GM21529 (cell line): ENCODE results near the gene CD83.

Source experiments
- ATAC-seq: cut with Tn5 transposase; IDR thresholded peaks from one replicate; pipeline ENCODE4 v1.9.1; 2021; ENCODE audit not compliant: unreplicated experiment

Gene CD83

DNA sequence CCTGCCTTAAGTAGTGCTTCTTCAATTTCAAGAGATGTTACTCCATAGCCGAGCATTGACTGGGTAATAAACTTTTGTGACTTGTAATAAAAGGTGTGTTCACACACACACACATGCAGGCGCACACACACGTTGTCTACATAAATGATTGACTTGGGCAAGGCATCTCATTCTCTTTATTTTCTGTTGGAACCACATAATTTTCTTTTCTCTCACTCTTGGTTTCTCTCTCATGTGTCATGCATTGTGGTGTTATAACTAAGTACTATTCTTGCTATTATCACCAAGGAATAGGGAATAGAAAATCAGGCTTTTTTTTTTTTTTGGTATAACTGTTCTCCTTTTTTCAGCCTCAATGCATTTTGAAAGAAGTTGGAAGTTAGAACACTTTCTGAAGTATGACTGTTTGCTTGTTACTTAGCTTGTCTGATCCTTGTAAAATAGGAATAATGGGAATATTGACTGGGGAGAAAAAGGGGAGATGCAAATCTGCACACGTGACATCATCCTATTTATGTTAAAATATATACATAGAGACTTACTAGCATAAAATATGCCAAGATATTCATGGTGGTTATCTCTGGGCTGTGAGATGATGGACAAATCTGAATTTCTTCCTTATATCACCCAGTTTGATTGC is 26.1 kb upstream of the CD83 start:
- no peak for ATAC-seq

DNA sequence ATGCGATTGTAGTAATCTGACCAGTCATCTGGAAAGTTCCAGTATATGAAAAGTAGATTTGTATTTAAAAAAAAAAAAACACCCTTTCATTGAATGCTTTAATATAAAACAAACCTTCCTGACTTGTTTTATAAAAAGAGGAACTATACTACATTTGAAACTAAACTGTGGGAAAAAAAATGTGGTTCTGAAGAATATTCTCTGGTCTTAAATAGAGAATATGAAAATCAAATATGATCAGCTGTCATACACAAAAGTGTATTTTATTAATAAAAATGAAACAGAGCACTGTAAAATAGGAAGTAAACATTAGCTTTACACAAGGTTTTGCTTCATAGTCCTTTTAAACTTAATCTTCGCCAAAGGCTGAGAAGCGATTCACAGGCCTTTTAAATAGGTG is 25.3 kb upstream of the CD83 start:
- ATAC-seq, result no peak

DNA sequence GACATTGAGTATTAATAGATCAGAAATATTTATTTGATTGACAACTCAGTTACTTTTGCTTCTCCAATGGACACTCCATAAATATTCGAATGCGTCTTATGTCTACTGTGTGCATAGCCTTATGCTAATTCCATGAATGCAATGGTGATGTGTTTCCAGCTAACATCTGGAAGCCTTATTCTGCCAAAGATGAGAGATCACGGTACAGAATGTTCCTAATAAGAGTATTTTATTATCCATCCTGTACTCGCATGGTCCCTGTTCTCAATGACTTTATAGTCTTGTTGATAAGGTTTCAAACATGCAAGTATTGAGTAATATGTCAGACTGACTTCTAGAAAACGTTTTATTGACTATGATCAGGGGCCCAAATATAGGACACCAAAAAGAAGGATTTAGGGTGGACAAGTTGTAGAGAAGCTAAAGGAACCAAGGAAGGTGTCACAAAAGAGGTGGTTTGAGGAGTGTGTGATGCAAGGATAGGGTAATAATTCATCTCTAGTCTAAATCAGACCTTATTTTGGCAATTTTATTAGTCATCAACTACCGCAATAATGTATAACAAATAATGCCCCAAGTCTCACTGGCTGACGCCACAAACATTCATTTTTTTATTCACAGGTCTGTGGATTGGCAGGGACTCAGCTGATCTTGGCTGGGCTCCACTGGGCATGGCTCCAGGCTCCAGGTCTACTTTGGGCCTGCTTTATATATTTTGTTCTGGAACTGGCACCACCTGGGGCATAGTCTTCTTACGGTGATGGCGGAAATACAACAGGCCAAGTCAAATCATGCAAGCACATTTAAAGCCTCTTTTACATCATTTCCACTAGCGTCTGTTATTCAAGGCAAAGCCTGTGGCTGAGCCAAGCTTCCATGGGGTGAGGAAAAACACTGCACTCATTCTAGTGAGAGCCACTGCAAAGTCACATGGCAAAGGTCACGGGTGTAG is 24.5 kb upstream of the CD83 start:
- ATAC-seq, result no peak

DNA sequence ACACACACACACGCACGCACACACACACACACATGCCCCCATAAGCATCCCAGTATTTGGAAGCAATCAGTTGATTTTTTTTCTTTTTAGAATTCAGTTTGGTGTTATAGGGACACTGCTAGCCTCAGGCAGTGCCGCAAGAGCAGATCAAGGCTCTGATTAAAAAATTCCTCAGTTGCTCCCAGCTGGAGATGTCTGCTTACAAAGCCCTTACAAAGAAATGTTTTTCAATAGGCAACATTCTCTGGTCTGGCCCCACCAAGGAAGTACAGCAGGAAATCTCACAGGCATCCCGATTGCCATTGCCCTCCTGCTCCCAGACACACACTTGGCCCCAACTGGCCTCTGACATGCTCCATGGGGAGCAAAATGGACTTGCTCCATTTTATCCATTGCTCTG is 22.9 kb upstream of the CD83 start:
- no peak for ATAC-seq

DNA sequence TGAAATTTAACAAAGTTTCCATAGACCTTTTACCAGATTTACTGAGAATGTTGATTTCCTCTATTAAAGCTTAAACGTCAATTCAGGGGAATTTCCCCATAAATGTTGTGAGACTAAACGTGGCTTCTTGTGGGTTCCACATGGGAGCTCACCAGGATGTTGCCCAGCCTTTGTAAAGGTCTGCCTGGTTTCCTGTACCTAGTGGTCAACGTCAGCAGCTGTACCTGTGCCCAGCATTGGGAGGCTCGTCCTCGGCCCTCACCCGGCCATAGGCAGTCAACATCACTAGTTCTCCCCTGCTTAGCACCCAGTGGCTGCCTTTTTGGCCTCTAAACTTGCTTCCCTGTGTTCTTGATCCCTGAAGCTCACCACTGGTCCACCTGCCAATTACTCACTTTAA is 22.1 kb upstream of the CD83 start:
- ATAC-seq, result no peak

DNA sequence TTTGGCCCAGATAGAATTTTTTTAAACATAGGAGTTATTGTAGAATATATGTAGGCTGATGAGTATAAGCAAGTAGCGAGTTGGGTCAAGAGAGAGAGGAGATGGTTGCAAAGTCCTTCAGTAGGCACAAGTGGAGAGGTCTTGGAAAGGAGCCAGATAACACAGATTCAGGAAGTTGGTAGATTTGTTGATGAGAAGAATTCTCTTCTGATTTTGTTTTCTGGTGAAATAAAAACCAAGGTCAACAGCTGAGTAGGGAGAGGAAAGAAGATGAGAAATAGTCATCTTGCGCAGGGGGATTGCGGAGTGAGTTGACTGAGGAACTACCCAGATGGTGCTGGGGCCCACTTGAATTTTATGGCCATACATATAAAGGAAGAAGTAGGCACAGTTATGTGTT is 17.4 kb upstream of the CD83 start:
- ATAC-seq, result no peak

DNA sequence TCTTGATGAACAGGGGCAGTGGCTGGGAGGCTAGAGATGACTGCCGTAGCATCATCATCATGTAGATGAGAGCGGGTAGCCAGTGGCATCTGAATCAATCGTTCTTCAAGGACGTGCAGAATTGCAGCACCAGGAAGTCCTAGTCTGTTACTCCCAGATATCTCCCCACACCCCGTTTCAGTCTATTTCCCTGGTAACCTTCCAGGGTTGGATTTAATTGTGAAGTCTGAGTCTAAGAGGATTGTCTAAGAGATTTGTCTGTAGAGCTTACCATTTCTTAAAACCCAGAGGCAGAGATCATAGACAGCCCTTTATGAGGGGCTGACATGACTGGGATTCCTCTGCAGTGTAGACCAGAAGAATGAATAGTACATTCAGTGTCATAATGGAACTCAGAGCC is 16.6 kb upstream of the CD83 start:
- no peak for ATAC-seq

DNA sequence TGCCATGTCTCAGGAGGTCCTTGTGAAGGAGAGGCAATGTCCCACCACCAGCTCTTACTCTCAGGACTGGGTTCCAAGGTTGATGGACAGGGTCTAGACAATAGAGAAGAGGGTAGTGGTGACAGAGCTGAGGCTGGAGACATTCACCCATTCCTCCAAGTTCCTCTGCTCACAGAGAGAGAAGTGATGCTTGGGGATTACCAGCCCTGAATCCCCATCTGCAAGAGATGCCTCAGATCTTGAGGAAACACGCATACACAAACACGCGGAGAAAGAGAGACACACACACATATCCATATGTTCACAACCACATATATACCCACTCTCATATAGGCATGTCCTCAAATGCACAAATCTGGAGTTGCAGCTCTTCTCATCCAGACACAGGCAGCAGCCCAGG is 15.2 kb upstream of the CD83 start:
- no peak for ATAC-seq

DNA sequence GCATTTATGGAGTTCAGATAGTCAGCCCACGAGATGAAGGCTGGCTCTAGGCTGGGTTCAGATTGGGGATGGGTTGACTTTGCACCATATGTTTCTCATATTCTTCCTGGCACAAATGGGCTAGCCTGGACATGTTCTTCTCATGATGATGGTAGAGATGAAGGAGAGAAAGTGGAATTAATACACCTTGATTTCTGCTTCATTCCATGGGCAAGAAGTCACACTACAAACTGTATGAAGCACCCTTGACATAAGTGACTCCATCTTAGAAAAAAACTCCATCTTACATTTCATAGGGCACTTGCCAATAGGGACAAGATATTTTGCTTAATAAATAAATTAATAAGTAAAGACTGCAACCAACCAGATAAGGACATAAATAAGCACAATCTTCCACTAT is 12.0 kb upstream of the CD83 start:
- no peak for ATAC-seq

DNA sequence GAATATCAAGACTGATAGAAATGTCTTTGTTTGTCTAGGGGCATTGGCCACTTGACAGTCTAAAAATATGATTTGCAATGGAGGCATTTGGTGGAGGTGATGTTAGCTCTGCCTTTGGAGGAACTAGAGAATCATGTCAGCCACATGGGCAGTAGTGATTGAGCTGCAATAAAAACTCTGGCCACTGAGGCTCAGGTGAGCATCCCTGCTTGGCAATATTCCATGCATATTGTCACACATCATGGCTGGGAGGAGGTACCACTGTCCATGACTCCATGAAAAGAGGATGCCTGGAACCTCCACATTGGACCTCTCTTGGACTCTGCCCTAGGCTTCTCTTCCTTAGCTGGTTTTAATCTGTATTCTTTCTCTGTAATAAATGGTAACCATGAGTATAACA is 10.6 kb upstream of the CD83 start:
- no peak for ATAC-seq

DNA sequence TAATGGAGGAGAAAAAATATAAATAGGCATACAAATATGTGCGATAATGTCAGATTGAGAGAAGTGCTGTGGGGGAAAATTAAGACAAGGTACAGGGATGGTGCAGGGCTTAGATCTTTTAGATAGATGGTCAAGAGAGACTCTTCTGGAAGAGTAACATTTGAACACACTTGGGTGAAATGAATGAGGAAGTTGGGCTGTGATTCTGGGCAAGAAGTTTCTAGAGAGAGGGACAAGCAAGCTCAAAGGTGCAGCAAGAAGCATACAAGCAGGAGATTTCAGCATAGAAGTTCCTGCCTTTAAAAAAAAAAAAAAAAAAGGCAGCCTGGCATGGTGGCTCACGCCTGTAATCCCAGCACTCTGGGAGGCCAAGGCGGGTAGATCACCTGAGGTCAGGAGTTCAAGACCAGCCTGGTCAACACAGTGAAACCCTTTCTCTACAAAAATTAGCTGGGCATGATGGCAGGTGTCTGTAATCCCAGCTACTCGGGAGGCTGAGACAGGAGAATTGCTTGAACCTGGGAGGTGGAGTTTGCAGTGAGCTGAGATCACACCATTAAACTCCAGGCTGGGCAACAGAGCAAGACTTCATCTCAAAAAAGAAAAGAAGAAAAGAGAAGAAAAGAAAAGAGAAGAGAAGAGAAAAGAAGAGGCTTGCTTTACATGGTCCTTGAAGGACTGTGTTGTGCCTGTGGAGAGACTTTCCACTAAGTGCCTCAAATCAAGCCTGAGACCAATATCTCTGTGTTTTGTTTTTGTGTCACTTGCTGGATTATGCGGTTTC is 9.7 kb upstream of the CD83 start:
- no peak for ATAC-seq

DNA sequence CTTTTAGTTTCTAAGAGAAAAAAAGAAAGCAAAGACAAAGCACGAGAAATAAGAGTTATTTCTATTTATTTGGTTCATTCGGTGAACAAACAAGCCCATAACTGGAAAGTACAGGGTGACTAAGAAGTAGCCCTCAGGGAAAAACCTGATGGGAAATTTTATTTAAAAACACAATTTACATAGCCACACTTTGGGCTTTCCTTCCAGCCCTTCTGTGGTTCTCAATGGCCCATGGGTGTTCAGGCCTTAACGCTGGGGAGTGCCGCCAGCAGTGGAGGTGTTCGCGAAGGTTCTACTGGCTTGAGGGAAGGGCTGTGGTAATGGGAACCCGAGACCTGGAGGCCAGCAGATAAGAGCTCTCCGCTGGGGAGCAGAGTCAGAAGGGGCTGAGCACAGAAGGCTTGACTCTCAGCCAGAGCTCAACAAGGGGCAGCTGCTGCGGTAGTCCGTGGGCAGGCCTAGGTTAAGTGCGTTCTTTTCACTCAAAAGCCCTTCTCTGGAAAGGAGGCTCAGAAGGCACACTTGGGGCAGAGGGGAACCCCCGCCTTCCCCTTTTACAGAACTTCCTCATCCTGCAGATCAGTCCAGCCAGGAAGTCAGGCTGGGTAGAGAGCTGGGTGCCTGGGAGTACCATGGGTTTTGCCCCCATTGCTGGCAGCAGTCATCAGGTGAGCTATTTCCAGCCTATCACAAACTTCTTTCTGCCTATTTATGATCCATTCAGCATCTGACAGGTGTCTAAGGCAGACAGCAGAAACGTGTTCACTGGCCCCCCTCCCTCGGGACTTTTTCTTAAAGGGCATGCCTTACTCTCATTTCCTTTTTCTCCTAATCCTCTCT is 8.8 kb upstream of the CD83 start:
- peak; percentile 70 for ATAC-seq

DNA sequence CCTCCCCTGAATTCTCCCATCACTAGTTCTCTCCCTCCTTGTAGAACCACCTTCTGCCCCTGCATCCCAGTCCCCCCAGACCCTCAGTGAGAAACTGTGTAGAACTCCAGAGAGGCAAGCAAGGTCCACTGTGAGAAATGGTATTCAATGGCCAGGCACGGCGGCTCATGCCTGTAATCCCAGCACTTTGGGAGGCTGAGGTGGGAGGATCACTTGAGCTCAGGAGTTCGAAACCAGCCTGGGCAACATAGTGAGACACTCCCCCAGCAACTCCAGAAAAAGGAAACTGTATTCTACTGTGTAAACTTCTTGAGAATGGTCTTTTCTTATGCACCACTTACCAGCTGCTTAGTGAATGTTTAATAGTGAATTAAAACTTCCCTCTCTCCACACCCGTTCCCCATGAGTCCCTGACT is 8.2 kb upstream of the CD83 start:
- peak; percentile 7 for ATAC-seq

DNA sequence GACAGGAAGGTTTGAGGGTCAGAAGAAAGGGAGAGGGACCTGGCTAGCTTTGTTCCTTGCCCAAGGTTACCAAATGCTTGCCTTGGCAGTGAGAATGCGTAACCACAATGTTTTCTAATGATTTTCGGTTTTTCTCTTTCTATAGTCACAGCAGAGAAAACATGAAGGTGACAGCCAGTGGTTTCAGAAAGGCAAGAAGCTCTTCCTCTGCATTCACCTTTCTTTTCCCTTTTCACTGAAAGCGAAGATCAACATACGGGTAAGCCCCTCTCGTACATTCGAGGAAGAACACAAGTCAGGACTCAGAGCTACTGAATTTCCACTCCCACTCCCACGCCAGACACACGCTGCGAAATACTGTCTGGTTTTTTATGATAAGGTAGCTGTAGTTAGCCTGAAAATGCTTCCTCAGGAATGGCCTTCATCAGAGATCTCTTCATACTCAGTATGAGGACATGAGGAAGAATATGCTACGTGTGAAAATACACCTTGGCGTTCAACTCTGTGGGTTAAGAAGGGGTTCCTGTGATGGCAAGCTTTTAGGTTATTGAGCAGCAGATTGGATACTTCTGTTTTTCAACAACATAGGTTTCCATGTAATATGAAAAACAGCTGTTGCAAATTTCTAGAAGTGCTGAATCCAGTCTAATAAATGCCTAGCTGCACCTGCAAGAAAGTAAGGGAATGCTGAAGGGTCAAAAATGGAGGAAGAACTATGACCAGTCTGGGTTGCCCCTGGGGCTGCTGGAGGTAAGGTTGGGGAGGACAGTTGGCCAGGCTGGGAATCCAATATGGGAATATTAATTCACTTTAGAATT is 7.4 kb upstream of the CD83 start:
- peak; percentile 43 for ATAC-seq

DNA sequence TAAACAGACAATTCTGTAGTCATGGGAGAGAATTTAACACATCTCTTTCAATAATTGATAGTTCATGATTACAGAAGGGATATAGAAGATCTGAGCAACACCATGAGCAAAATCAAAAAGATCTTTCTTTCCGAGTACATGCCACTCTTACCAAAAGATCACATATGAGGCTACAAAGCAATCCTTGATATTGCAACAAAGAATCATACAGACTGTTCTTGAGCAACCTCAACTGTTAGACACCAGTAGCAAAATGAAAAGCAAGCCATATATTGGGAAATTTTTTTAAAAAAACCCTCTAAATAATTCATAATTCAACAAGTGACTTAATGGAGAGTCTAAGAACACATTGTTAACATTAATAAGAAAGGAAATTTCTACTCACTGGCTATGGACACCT is 3.6 kb upstream of the CD83 start:
- ATAC-seq, result no peak

DNA sequence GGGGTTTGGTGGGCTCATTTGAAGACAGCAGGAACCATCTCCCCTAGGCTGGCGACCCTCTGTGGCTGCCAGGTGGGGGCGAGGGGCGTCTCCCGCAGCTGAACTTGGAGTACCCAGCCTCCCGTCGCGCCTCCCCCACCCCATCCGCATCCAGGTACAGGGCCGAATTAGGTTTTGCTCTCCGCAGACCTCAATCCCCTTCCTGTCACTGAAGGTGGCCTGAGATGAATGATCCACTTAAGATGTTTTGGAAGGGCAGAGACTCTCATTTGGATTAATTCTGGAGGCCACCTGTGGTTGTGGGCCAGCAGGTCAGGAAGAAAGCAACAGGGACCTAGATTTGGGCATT is 493 bp downstream of the CD83 start:
- ATAC-seq, result peak; percentile 17

DNA sequence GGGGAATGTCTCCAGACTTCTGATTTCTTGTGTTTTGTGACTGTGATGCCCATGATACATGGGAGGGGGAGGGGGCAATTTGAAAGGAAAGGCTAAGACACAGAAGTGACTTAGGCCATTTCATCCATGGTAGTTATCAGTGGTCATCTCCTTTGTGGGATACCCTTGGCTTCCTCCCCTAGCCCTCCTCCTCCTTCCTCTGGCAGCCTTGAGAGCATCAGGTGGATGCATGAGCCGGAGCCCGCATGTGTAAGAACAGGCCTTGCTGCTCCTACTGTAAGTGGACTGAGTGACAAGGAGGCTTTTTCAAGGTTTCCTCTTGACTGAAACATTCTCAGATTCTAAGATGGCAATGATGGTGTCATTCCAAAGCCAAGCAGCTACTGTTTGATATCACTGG is 874 bp downstream of the CD83 start:
- no peak for ATAC-seq

DNA sequence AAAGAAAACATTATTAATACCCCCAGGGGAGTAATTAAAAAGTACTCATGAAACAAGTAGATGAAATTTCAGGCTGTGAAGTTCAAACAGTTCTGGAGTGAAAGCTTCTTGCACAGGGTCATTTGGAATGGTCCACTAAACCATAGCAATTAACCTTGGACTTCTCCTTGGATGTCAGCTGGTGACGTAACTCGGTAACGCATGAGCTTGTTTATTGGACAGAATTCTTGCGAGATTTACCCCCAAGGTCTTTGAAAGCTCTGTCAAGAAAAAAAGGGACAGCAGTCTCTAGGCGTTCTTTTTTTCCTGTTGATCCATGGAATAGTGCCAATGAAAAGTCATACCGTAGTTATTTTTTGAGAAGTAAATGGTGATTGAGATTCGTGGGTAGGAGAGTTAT is 2.2 kb downstream of the CD83 start:
- ATAC-seq, result no peak

DNA sequence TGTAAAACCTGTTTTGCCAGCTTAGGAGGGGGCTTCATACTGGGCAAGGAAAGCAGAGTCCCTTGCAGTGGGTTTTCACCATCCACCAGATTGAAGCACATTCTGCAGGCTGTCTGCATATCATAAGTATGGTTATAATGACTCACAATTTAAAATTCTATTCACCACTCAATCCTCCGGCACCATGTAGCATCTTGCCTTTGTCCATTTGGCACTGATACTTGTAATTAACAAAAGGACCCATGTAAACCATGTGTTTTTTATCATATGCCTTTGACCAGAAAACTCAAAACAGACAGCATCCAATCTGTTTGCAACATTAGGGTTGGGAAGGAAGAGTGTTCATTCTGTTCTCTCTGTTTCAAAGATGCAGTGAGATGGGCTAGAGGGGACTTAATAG is 3.0 kb downstream of the CD83 start:
- no peak for ATAC-seq

DNA sequence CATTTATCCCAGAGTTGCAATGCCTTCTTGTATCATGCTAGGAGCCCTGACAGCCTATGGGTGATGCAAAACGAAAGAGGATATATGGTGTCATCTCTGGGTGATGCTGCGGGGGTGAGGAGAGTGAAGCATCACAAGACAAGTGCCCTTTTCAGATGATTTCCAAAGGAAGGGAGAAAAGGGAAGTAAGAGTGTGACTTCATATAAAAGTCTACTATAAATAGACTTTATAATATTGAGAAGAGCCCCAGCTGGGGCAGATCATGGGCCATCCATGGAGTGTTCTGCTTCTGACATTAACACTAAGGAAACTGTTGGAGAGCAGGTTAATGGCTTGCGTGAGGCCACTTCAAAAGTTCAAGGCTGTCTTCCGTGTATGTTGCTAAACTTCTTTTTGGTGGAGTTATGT is 4.4 kb downstream of the CD83 start:
- ATAC-seq, result peak; percentile 69
